H1 (cell line): ENCODE results near the gene INVS. TPM values are rescaled to one million over a fixed set of nuclear protein-coding genes. Genes with fewer than 3 reads are reported as not detected.

Source experiments
- CTCF ChIA-PET: fragments of 300-600 bp; sonication (Branson Sonifier 250); formaldehyde crosslinking; loops from one replicate; lab custom pipeline; 2021; ENCODE audit not compliant: partially characterized antibody; lab: Charles Lee
- POLR2A ChIA-PET: fragments of 300-600 bp; sonication (Branson Sonifier 250); formaldehyde crosslinking; loops from one replicate; lab custom pipeline; 2021; ENCODE audit warnings: inconsistent platforms; ENCODE audit not compliant: partially characterized antibody; lab: Charles Lee
- DNase-seq, 2 experiments: peaks; one replicate each; pipeline versions ENCODE4 v3.0.0 to v3.0.0-alpha.2; 2010 to 2022; ENCODE audit warnings: low spot score in 2 of 2, low read depth in 1 of 2, mixed read lengths in 1 of 2
- FAIRE-seq: peaks from 2 replicates; lab custom pipeline; 2011; peaks lifted over from hg19 to GRCh38; lab: Jason Lieb, UNC
- H2AFZ ChIP-seq: 2 replicates; pipeline ENCODE4 v1.8.1; 2012; ENCODE audit warnings: low read length, inconsistent platforms
- H2AK5ac ChIP-seq: 2 replicates; pipeline ENCODE4 v1.6.1; 2013; ENCODE audit warnings: low read depth, low read length
- H2BK120ac ChIP-seq: replicated peaks from 2 replicates; pipeline ENCODE3; 2013; ENCODE audit warnings: low read depth, low read length, inconsistent platforms
- H2BK12ac ChIP-seq: 2 replicates; pipeline ENCODE4 v1.6.1; 2013; ENCODE audit warnings: low read depth, low read length
- H2BK15ac ChIP-seq: 2 replicates; pipeline ENCODE4 v1.6.1; 2013; ENCODE audit warnings: low read length
- H2BK20ac ChIP-seq: 2 replicates; pipeline ENCODE4 v1.6.1; 2013; ENCODE audit warnings: low read length
- H2BK5ac ChIP-seq: 2 replicates; pipeline ENCODE4 v1.6.1; 2013; ENCODE audit warnings: low read depth, low read length
- H3K14ac ChIP-seq: 2 replicates; pipeline ENCODE4 v1.6.1; 2013; ENCODE audit warnings: inconsistent platforms; ENCODE audit not compliant: insufficient read length
- H3K18ac ChIP-seq: 2 replicates; pipeline ENCODE4 v1.6.1; 2013; ENCODE audit warnings: low read length; ENCODE audit errors: extremely low read depth
- H3K23ac ChIP-seq: 2 replicates; pipeline ENCODE4 v1.6.1; 2013; ENCODE audit warnings: inconsistent platforms; ENCODE audit not compliant: insufficient read length
- H3K23me2 ChIP-seq: 2 replicates; pipeline ENCODE4 v1.6.1; 2013; ENCODE audit warnings: low read depth, low read length
- H3K27ac ChIP-seq: 2 replicates; pipeline ENCODE4 v1.6.1; 2011; ENCODE audit warnings: low read depth, low read length, inconsistent platforms
- H3K27me3 ChIP-seq, 4 experiments: replicated peaks in 1 of 4; 1 replicate in 1 of 4; 2 replicates in 3 of 4; pipeline versions ENCODE4 v1.6.1 to v1.8.1; 2011 to 2013; ENCODE audit warnings: low read length in 3 of 4, mild to moderate bottlenecking in 3 of 4, inconsistent platforms in 2 of 4, mixed read lengths in 2 of 4, moderate library complexity in 1 of 4; ENCODE audit not compliant: control insufficient read depth in 3 of 4, insufficient read depth in 3 of 4; ENCODE audit errors: extremely low read depth in 1 of 4
- H3K36me3 ChIP-seq, 4 experiments: 2 replicates each; pipeline versions ENCODE4 v1.6.1 to v1.8.1; 2011 to 2013; ENCODE audit warnings: mild to moderate bottlenecking in 4 of 4, low read length in 3 of 4, moderate library complexity in 2 of 4, control low read depth in 1 of 4, inconsistent platforms in 1 of 4; ENCODE audit not compliant: insufficient read depth in 4 of 4, control insufficient read depth in 2 of 4
- H3K4ac ChIP-seq: replicated peaks from 2 replicates; pipeline ENCODE3; 2013; ENCODE audit warnings: low read length, low read depth, mixed read lengths, inconsistent platforms; ENCODE audit not compliant: insufficient read length
- H3K4me1 ChIP-seq, 4 experiments: replicated peaks in 1 of 4; 1 replicate in 1 of 4; 2 replicates in 3 of 4; pipeline versions ENCODE4 v1.6.1 to v1.8.1; 2011 to 2013; ENCODE audit warnings: low read length in 3 of 4, inconsistent platforms in 2 of 4, mixed read lengths in 1 of 4; ENCODE audit not compliant: insufficient read depth in 4 of 4, control insufficient read depth in 3 of 4
- H3K4me2 ChIP-seq, 2 experiments: 2 replicates each; pipeline versions ENCODE4 v1.6.1 to v1.8.1; 2011 to 2013; ENCODE audit warnings: low read depth in 2 of 2, low read length in 2 of 2, control low read depth in 1 of 2, inconsistent platforms in 1 of 2, mild to moderate bottlenecking in 1 of 2; ENCODE audit not compliant: insufficient read depth in 1 of 2
- H3K4me3 ChIP-seq, 4 experiments: fragments of 200-600, 300-600 bp in 1 of 4; sonication (generic), shearing (Covaris generic), sonication (Bioruptor Twin) in 1 of 4; 2 replicates each; pipeline versions ENCODE4 v1.5.1 to v1.8.1; 2011 to 2016; ENCODE audit warnings: low read length in 4 of 4, low read depth in 3 of 4, control low read depth in 2 of 4, inconsistent platforms in 2 of 4, mild to moderate bottlenecking in 2 of 4, mixed read lengths in 1 of 4, moderate library complexity in 1 of 4; ENCODE audit not compliant: insufficient read depth in 2 of 4; ENCODE audit errors: extremely low read depth in 1 of 4
- H3K56ac ChIP-seq: replicated peaks from 2 replicates; pipeline ENCODE3; 2013; ENCODE audit warnings: low read depth, mild to moderate bottlenecking, mixed read lengths, low read length, inconsistent platforms; ENCODE audit not compliant: insufficient read length
- H3K79me1 ChIP-seq: 2 replicates; pipeline ENCODE4 v1.6.1; 2013; ENCODE audit warnings: low read depth, low read length, control low read depth
- H3K79me2 ChIP-seq, 2 experiments: 2 replicates each; pipeline versions ENCODE4 v1.6.1 to v1.8.1; 2012 to 2013; ENCODE audit warnings: low read length in 2 of 2, mild to moderate bottlenecking in 2 of 2, inconsistent platforms in 1 of 2; ENCODE audit not compliant: insufficient read depth in 2 of 2, control insufficient read depth in 1 of 2
- H3K9ac ChIP-seq, 4 experiments: replicated peaks in 1 of 4; 1 replicate in 1 of 4; 2 replicates in 3 of 4; pipeline versions ENCODE4 v1.6.1 to v1.8.1; 2011 to 2013; ENCODE audit warnings: low read depth in 3 of 4, low read length in 3 of 4, control low read depth in 2 of 4, mild to moderate bottlenecking in 2 of 4, moderate library complexity in 2 of 4, inconsistent platforms in 1 of 4; ENCODE audit errors: extremely low read depth in 1 of 4
- H3K9me3 ChIP-seq, 2 experiments: 2 replicates each; pipeline versions ENCODE4 v1.6.1 to v1.8.1; 2012 to 2013; ENCODE audit warnings: mild to moderate bottlenecking in 2 of 2, moderate library complexity in 2 of 2, control low read depth in 1 of 2, inconsistent platforms in 1 of 2, low read depth in 1 of 2, low read length in 1 of 2, mixed read lengths in 1 of 2; ENCODE audit not compliant: insufficient read depth in 2 of 2
- H4K20me1 ChIP-seq, 2 experiments: replicated peaks in 1 of 2; 2 replicates each; pipeline versions ENCODE3 to v1.8.1; 2011 to 2013; ENCODE audit warnings: inconsistent platforms in 2 of 2, low read length in 2 of 2, mild to moderate bottlenecking in 1 of 2; ENCODE audit not compliant: insufficient read depth in 2 of 2, control insufficient read depth in 1 of 2
- H4K5ac ChIP-seq: 2 replicates; pipeline ENCODE4 v1.6.1; 2013; ENCODE audit warnings: low read length, low read depth, mixed read lengths, inconsistent platforms; ENCODE audit not compliant: insufficient read length
- H4K8ac ChIP-seq: 2 replicates; pipeline ENCODE4 v1.8.0; 2013; ENCODE audit warnings: mild to moderate bottlenecking, moderate library complexity, low read length, inconsistent platforms; ENCODE audit not compliant: insufficient read depth; ENCODE audit errors: extremely low read depth
- H4K91ac ChIP-seq: replicated peaks from 2 replicates; pipeline ENCODE3; 2013; ENCODE audit warnings: low read length, mixed read lengths, inconsistent platforms; ENCODE audit not compliant: insufficient read length
- BCL11A ChIP-seq, 2 experiments: IDR thresholded peaks; one replicate each; pipeline ENCODE4 v1.6.1; 2011; ENCODE audit warnings: low read depth in 2 of 2, low read length in 2 of 2, mild to moderate bottlenecking in 2 of 2
- BRCA1 ChIP-seq: IDR thresholded peaks from 2 replicates; pipeline ENCODE4 v1.6.1; 2012; ENCODE audit warnings: low read depth, low read length, improper control_type of control experiment
- CREB1 ChIP-seq: IDR thresholded peaks from 2 replicates; pipeline ENCODE4 v1.6.1; 2012; ENCODE audit warnings: inconsistent platforms
- EP300 ChIP-seq, 2 experiments: IDR thresholded peaks; 1 replicate in 1 of 2; 2 replicates in 1 of 2; pipeline ENCODE4 v1.6.1; 2011 to 2012; ENCODE audit warnings: low read depth in 2 of 2, low read length in 2 of 2, mild to moderate bottlenecking in 2 of 2, borderline replicate concordance in 1 of 2, inconsistent platforms in 1 of 2, moderate library complexity in 1 of 2
- JUN ChIP-seq: IDR thresholded peaks from 2 replicates; pipeline ENCODE4 v1.6.1; 2011; ENCODE audit warnings: low read depth, mild to moderate bottlenecking, improper control_type of control experiment, low read length
- KDM5A ChIP-seq: fragments of 200-600 bp; IDR thresholded peaks from 2 replicates; pipeline ENCODE4 v1.7.1; 2012; ENCODE audit warnings: mild to moderate bottlenecking, low read length, inconsistent platforms, mixed read lengths
- POLR2AphosphoS5 ChIP-seq: IDR thresholded peaks from 2 replicates; pipeline ENCODE4 v1.6.1; 2011; ENCODE audit warnings: low read depth, low read length
- RXRA ChIP-seq: IDR thresholded peaks from 2 replicates; pipeline ENCODE4 v1.6.1; 2011; ENCODE audit warnings: low read depth, mild to moderate bottlenecking, low read length, moderate library complexity; ENCODE audit not compliant: insufficient read depth
- SAP30 ChIP-seq: fragments of 300-600 bp; sonication (generic); IDR thresholded peaks from 2 replicates; pipeline ENCODE4 v1.7.1; 2012; ENCODE audit warnings: low read length, moderate library complexity, mild to moderate bottlenecking, inconsistent platforms; ENCODE audit not compliant: insufficient read depth, insufficient replicate concordance
- SIRT6 ChIP-seq: IDR thresholded peaks from one replicate; pipeline ENCODE4 v1.7.1; 2012; ENCODE audit warnings: low read length, inconsistent platforms
- SIX5 ChIP-seq: IDR thresholded peaks from 2 replicates; pipeline ENCODE4 v1.6.1; 2011; ENCODE audit warnings: mild to moderate bottlenecking, low read depth, low read length
- SUZ12 ChIP-seq: fragments of 200-600 bp; sonication (generic); IDR thresholded peaks from 2 replicates; pipeline ENCODE4 v1.6.1; 2012; ENCODE audit warnings: mild to moderate bottlenecking, inconsistent platforms, low read length, moderate library complexity, mixed read lengths
- TAF1 ChIP-seq: IDR thresholded peaks from 2 replicates; pipeline ENCODE4 v1.6.1; 2011; ENCODE audit warnings: mild to moderate bottlenecking, low read depth, low read length
- WGBS, 2 experiments: shearing (Covaris generic) in 1 of 2; methylation state at CpG; one replicate each; pipeline versions ENCODE4 v1.1.6 to v1.1.7; 2013 to 2015; ENCODE audit warnings: low lambda C conversion rate in 2 of 2, mixed read lengths in 2 of 2, inconsistent platforms in 1 of 2, low coverage in 1 of 2, missing lambda C conversion rate in 1 of 2; ENCODE audit not compliant: insufficient replicate concordance in 2 of 2, insufficient coverage in 1 of 2, insufficient read length in 1 of 2; ENCODE audit errors: extremely low coverage in 1 of 2, missing lambda C conversion rate in 1 of 2; 5-methylcytosine and 5-hydroxymethylcytosine counted together
- polyA plus RNA-seq, 7 experiments: library from polyadenylated mRNA; depleted of rRNA in 3 of 7; stranded (reverse) in 5 of 7; unstranded in 2 of 7; fragments of >200 nt in 5 of 7; fragments of 200-250 nt in 2 of 7; gene quantifications; 1 replicate in 5 of 7; 2 replicates in 1 of 7; 4 replicates in 1 of 7; pipeline versions ENCODE4 v1.2.1 to v1.2.3, GENCODE V29; 2011 to 2013; ENCODE audit warnings: missing spikeins in 2 of 7, mixed read lengths in 2 of 7
- total RNA-seq: library from RNA; stranded (reverse); fragmentation: NEBNext Ultra II Directional; extraction: Animal tissue kit (Norgen Biotek cat#: 25700); gene quantifications from 2 replicates; pipeline ENCODE4 v1.2.1, GENCODE V29; 2021
- TF ChIP-seq, protein P1 (sequence below): IDR thresholded peaks from 2 replicates; pipeline ENCODE4 v1.6.1; 2012; ENCODE audit warnings: low read length, inconsistent platforms

The INVS gene
- total and polyA plus RNA-seq, 2 of the 8 experiments (the other 6 are each of a cell fraction or from before 2014, with no cell fraction given), result 4.1 to 6.9 TPM

GRCh38 chr9:100084734-100085133 lies 14.3 kb upstream of the INVS start:
- Histone ChIP-seq H4K8ac (no peak overlapping the region), H3K9ac (no peak overlapping the region), H3K36me3 (no peaks in the 10 kb centered on the region), H3K18ac (no peak overlapping the region), H3K79me2 (peaks cover 0 to 70% of the 10 kb centered on the region in 2 experiments; a peak in 2 of 4 replicates), H4K91ac (no peak overlapping the region), H3K27ac (no peak overlapping the region), H3K23me2 (no peaks in the 10 kb centered on the region), H3K14ac (no peak overlapping the region), H2BK5ac (no peak overlapping the region), H3K27me3 (no peaks in the 10 kb centered on the region), H3K4me3 (no peak overlapping the region), H2AFZ (no peak overlapping the region), H2BK12ac (no peak overlapping the region), H3K9me3 (no peaks in the 10 kb centered on the region), H3K4me2 (no peak overlapping the region), H2BK20ac (no peak overlapping the region), H3K23ac (no peak overlapping the region), H4K5ac (no peak overlapping the region), H4K20me1 (peaks cover 0 to 2% of the 10 kb centered on the region in 2 experiments), H3K4me1 (peaks cover 0 to 6% (median 2%) of the 10 kb centered on the region in 4 experiments; a peak in 3 of 7 replicates), H2AK5ac (no peak overlapping the region), H3K4ac (no peak overlapping the region), H2BK15ac (no peak overlapping the region), H3K56ac (no peak overlapping the region), H3K79me1 (no peaks in the 10 kb centered on the region), H2BK120ac (no peak overlapping the region)
- FAIRE-seq (no peak), DNase-seq (no peak)
- 90% methylated on average over 5 of the region's 5 CpGs; no CpG with 5 or more reads in 1 of the 2 experiments for WGBS, 2 experiments
- POLR2A ChIA-PET, result no interaction called here
- CTCF ChIA-PET, result interaction anchor here (0.6 kb wide), 1 partner anchor 910 kb away, joined by 3 read pairs; no protein-coding TSS in a partner anchor
- TF ChIP-seq POLR2AphosphoS5, result no peak
- TF ChIP-seq TAF1, result no peak
- TF ChIP-seq CREB1, result no peak
- no peak for TF ChIP-seq SIRT6
- no peak for TF ChIP-seq KDM5A
- no peak for TF ChIP-seq JUN
- TF ChIP-seq SIX5, result no peak
- TF ChIP-seq RXRA, result no peak
- no peak for TF ChIP-seq SAP30
- TF ChIP-seq EP300 (IDR thresholded peaks at IDR 0.05; ENCODE audit: borderline replicate concordance in 1 of 2, low read depth in 2 of 2, low read length in 2 of 2), result no peak
- TF ChIP-seq BRCA1, result no peak
- TF ChIP-seq SUZ12, result no peak
- no peak for TF ChIP-seq BCL11A (IDR thresholded peaks at IDR 0.05; ENCODE audit: low read depth in 2 of 2, low read length in 2 of 2)
- TF ChIP-seq, protein P1, sequence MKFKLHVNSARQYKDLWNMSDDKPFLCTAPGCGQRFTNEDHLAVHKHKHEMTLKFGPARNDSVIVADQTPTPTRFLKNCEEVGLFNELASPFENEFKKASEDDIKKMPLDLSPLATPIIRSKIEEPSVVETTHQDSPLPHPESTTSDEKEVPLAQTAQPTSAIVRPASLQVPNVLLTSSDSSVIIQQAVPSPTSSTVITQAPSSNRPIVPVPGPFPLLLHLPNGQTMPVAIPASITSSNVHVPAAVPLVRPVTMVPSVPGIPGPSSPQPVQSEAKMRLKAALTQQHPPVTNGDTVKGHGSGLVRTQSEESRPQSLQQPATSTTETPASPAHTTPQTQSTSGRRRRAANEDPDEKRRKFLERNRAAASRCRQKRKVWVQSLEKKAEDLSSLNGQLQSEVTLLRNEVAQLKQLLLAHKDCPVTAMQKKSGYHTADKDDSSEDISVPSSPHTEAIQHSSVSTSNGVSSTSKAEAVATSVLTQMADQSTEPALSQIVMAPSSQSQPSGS, result no peak
